ENCODE measurements around the gene TCERG1L. TPM values are rescaled to one million over a fixed set of nuclear protein-coding genes. Genes with fewer than 3 reads are reported as not detected.

Gene TCERG1L
- polyA plus RNA-seq, 1 of the 3 experiments (the other 2 are of a cell fraction): not detected

- no peak for DNase-seq
- TF ChIP-seq TEAD4 (IDR thresholded peaks at IDR 0.05; ENCODE audit: borderline replicate concordance, insufficient read depth) (no peak), CTCF (IDR thresholded peaks at IDR 0.05) (no peak), MAX (IDR thresholded peaks at IDR 0.05; ENCODE audit: low read depth) (no peak), FOSL2 (IDR thresholded peaks at IDR 0.05; ENCODE audit: borderline replicate concordance, low read depth) (no peak), ELF1 (IDR thresholded peaks at IDR 0.05) (no peak), RFX5 (IDR thresholded peaks at IDR 0.05; ENCODE audit: low read length) (no peak), GATA2 (CRISPR knock-in tag; IDR thresholded peaks at IDR 0.05) (no peak), MEF2A (IDR thresholded peaks at IDR 0.05; ENCODE audit: borderline replicate concordance, low read depth) (no peak), MXI1 (IDR thresholded peaks at IDR 0.05; ENCODE audit: low read depth, low read length) (no peak), FOXJ3 (CRISPR knock-in tag; IDR thresholded peaks at IDR 0.05) (no peak), RXRA (IDR thresholded peaks at IDR 0.05; ENCODE audit: borderline replicate concordance, low read depth) (no peak), RAD21 (IDR thresholded peaks at IDR 0.05; ENCODE audit: low read length) (no peak), RCOR1 (IDR thresholded peaks at IDR 0.05; ENCODE audit: low read length) (no peak), USF2 (IDR thresholded peaks at IDR 0.05; ENCODE audit: borderline replicate concordance, low read depth, low read length) (no peak)
Observed at GRCh38 chr10:131179361-131179760, 132.2 kb downstream of the TCERG1L start.

More at GRCh38 chr10:131179361-131179760, 132.2 kb downstream of the TCERG1L start:
- 17% methylated on average over 3 of the region's 10 CpGs for WGBS (ENCODE audit: low lambda C conversion rate)
- Histone ChIP-seq H3K27me3 (ENCODE audit: insufficient read depth) (no peaks in the 10 kb centered on the region), H3K4me2 (no peak overlapping the region), H3K9ac (no peak overlapping the region), H4K20me1 (ENCODE audit: insufficient read depth) (no peaks in the 10 kb centered on the region), H3K79me2 (ENCODE audit: insufficient read depth) (no peaks in the 10 kb centered on the region), H3K4me1 (ENCODE audit: control insufficient read depth in 1 of 2, insufficient read depth in 2 of 2, low read depth in 1 of 2, low read length in 1 of 2) (peaks cover 0 to 7% of the 10 kb centered on the region in 2 experiments; a peak in 1 of 4 replicates), H2AFZ (ENCODE audit: low read depth) (no peak overlapping the region), H3F3A (replicated peaks; ENCODE audit: insufficient read depth) (peaks cover 4% of the 10 kb centered on the region), H3K27ac (ENCODE audit: low read depth in 2 of 2, low read length in 1 of 2) (no peak overlapping the region), H3K4me3 (ENCODE audit: low read depth in 2 of 2, low read length in 1 of 2) (no peak overlapping the region), H3K36me3 (replicated peaks in 1 of 2; ENCODE audit: control insufficient read depth in 1 of 2, insufficient read depth in 2 of 2, low read length in 1 of 2) (no peaks in the 10 kb centered on the region), H3K9me3 (no peaks in the 10 kb centered on the region), H3K9me2 (no peaks in the 10 kb centered on the region)
- POLR2A ChIA-PET: no interaction called here
- CTCF ChIA-PET: interaction anchor here (1.4 kb wide), 1 partner anchor 63 kb away, joined by 3 read pairs; no protein-coding TSS in a partner anchor
